H9 (cell line): Measurements from ENCODE around the gene STAMBPL1. TPM values are rescaled to one million over a fixed set of nuclear protein-coding genes. Genes with fewer than 3 reads are reported as not detected.

ENCODE experiments used
- DNase-seq: peaks from one replicate; pipeline ENCODE4 v3.0.0-alpha.2; 2017
- H2AFZ ChIP-seq: one replicate; pipeline ENCODE4 v1.6.1; 2013; ENCODE audit warnings: mild to moderate bottlenecking, low read length, control low read depth, moderate library complexity
- H2AK5ac ChIP-seq: 2 replicates; pipeline ENCODE4 v1.6.1; 2013; ENCODE audit warnings: low read length, control low read depth, mixed read lengths; ENCODE audit not compliant: insufficient read length
- H2BK120ac ChIP-seq: one replicate; pipeline ENCODE4 v1.6.1; 2013; ENCODE audit warnings: low read depth, mild to moderate bottlenecking, low read length, control low read depth, inconsistent platforms; ENCODE audit not compliant: poor library complexity, severe bottlenecking
- H2BK12ac ChIP-seq: 2 replicates; pipeline ENCODE4 v1.6.1; 2013; ENCODE audit warnings: low read length, control low read depth, mixed read lengths, low read depth; ENCODE audit not compliant: insufficient read length
- H2BK15ac ChIP-seq: 2 replicates; pipeline ENCODE4 v1.6.1; 2013; ENCODE audit warnings: low read depth, low read length, control low read depth
- H2BK20ac ChIP-seq: one replicate; pipeline ENCODE4 v1.6.1; 2013; ENCODE audit warnings: low read depth, mild to moderate bottlenecking, low read length, control low read depth, inconsistent platforms; ENCODE audit not compliant: poor library complexity, severe bottlenecking
- H2BK5ac ChIP-seq: 2 replicates; pipeline ENCODE4 v1.6.1; 2013; ENCODE audit warnings: low read length, control low read depth, mixed read lengths; ENCODE audit not compliant: insufficient read length
- H3K14ac ChIP-seq: 2 replicates; pipeline ENCODE4 v1.6.1; 2013; ENCODE audit warnings: low read length, control low read depth; ENCODE audit not compliant: insufficient read depth
- H3K18ac ChIP-seq: 2 replicates; pipeline ENCODE4 v1.6.1; 2013; ENCODE audit warnings: low read depth, mild to moderate bottlenecking, mixed read lengths, low read length, control low read depth; ENCODE audit not compliant: insufficient read length
- H3K23ac ChIP-seq: 2 replicates; pipeline ENCODE4 v1.6.1; 2013; ENCODE audit warnings: low read length, control low read depth, mixed read lengths, low read depth; ENCODE audit not compliant: insufficient read length
- H3K23me2 ChIP-seq: 2 replicates; pipeline ENCODE4 v1.6.1; 2013; ENCODE audit warnings: low read depth, mild to moderate bottlenecking, mixed read lengths, low read length, control low read depth; ENCODE audit not compliant: insufficient read length, poor library complexity, severe bottlenecking
- H3K27ac ChIP-seq: 2 replicates; pipeline ENCODE4 v1.5.1; 2013; ENCODE audit warnings: low read length, control low read depth, mixed read lengths, low read depth; ENCODE audit not compliant: insufficient read length
- H3K27me3 ChIP-seq: 2 replicates; pipeline ENCODE4 v1.6.1; 2013; ENCODE audit warnings: low read length, control low read depth, inconsistent platforms; ENCODE audit not compliant: insufficient read depth
- H3K4ac ChIP-seq: 2 replicates; pipeline ENCODE4 v1.6.1; 2013; ENCODE audit warnings: low read depth, mild to moderate bottlenecking, control low read depth, inconsistent platforms, low read length, moderate library complexity
- H3K4me1 ChIP-seq: 2 replicates; pipeline ENCODE4 v1.6.1; 2013; ENCODE audit warnings: low read length, control low read depth, inconsistent platforms; ENCODE audit not compliant: insufficient read depth
- H3K4me2 ChIP-seq: 2 replicates; pipeline ENCODE4 v1.6.1; 2013; ENCODE audit warnings: low read length, control low read depth, mixed read lengths; ENCODE audit not compliant: insufficient read length, insufficient read depth
- H3K56ac ChIP-seq: 2 replicates; pipeline ENCODE4 v1.6.1; 2013; ENCODE audit warnings: low read depth, mild to moderate bottlenecking, mixed read lengths, low read length, control low read depth; ENCODE audit not compliant: insufficient read length
- H3K79me1 ChIP-seq: 2 replicates; pipeline ENCODE4 v1.6.1; 2013; ENCODE audit warnings: low read depth, mild to moderate bottlenecking, moderate library complexity, low read length, control low read depth, inconsistent platforms; ENCODE audit not compliant: insufficient read depth, poor library complexity, severe bottlenecking
- H3K79me2 ChIP-seq: 2 replicates; pipeline ENCODE4 v1.6.1; 2013; ENCODE audit warnings: low read length, control low read depth, inconsistent platforms; ENCODE audit not compliant: insufficient read depth
- H3K9ac ChIP-seq: 2 replicates; pipeline ENCODE4 v1.6.1; 2013; ENCODE audit warnings: low read length, control low read depth, mixed read lengths; ENCODE audit not compliant: insufficient read length; ENCODE audit errors: extremely low read depth
- H3K9me3 ChIP-seq: one replicate; pipeline ENCODE4 v1.6.1; 2013; ENCODE audit warnings: low read depth, low read length, inconsistent platforms; ENCODE audit not compliant: control insufficient read depth
- H3T11ph ChIP-seq: one replicate; pipeline ENCODE4 v1.6.1; 2013; ENCODE audit warnings: mild to moderate bottlenecking, low read length, control low read depth, inconsistent platforms
- H4K20me1 ChIP-seq: one replicate; pipeline ENCODE4 v1.6.1; 2013; ENCODE audit not compliant: control insufficient read depth, insufficient read length, insufficient read depth
- H4K5ac ChIP-seq: 2 replicates; pipeline ENCODE4 v1.6.1; 2013; ENCODE audit warnings: low read depth, mild to moderate bottlenecking, mixed read lengths, low read length, control low read depth; ENCODE audit not compliant: insufficient read length
- H4K8ac ChIP-seq: replicated peaks from 2 replicates; pipeline ENCODE4 v1.6.1; 2013; ENCODE audit warnings: low read length, control low read depth, mixed read lengths, low read depth; ENCODE audit not compliant: insufficient read length
- H4K91ac ChIP-seq: 2 replicates; pipeline ENCODE4 v1.6.1; 2013; ENCODE audit warnings: low read depth, mild to moderate bottlenecking, moderate library complexity, mixed read lengths, low read length, control low read depth; ENCODE audit not compliant: insufficient read length
- H3K27ac Mint-ChIP-seq, 3 experiments: 2 replicates in 2 of 3; 3 replicates in 1 of 3; pipeline ENCODE4 v1.8.0; 2020 to 2021; ENCODE audit warnings: mixed read lengths in 3 of 3, mild to moderate bottlenecking in 1 of 3, moderate library complexity in 1 of 3
- H3K27me3 Mint-ChIP-seq: 2 replicates; pipeline ENCODE4 v1.8.0; 2021; ENCODE audit warnings: low read depth, mild to moderate bottlenecking, moderate library complexity, mixed read lengths
- H3K36me3 Mint-ChIP-seq, 3 experiments: 2 replicates in 2 of 3; 3 replicates in 1 of 3; pipeline ENCODE4 v1.8.0; 2020 to 2021; ENCODE audit warnings: low read depth in 3 of 3, mixed read lengths in 3 of 3; ENCODE audit not compliant: insufficient read depth in 1 of 3
- H3K4me1 Mint-ChIP-seq, 2 experiments: 2 replicates each; pipeline ENCODE4 v1.8.0; 2020; ENCODE audit warnings: mixed read lengths in 2 of 2
- H3K4me3 Mint-ChIP-seq, 2 experiments: 2 replicates in 1 of 2; 3 replicates in 1 of 2; pipeline ENCODE4 v1.8.0; 2020 to 2021; ENCODE audit warnings: mild to moderate bottlenecking in 2 of 2, mixed read lengths in 2 of 2, moderate library complexity in 1 of 2
- H3K9me3 Mint-ChIP-seq, 2 experiments: 2 replicates in 1 of 2; 3 replicates in 1 of 2; pipeline ENCODE4 v1.8.0; 2020; ENCODE audit warnings: mild to moderate bottlenecking in 2 of 2, mixed read lengths in 2 of 2, moderate library complexity in 1 of 2
- WGBS: extraction: QIAGEN DNeasy Blood & Tissue Kit; methylation state at CpG from one replicate; pipeline ENCODE4 v1.1.7; 2013; ENCODE audit warnings: missing lambda C conversion rate, low lambda C conversion rate, mixed read lengths; ENCODE audit not compliant: insufficient read length; ENCODE audit errors: extremely low coverage; 5-methylcytosine and 5-hydroxymethylcytosine counted together
- total RNA-seq: library from RNA; stranded (reverse); gene quantifications from 2 replicates; pipeline ENCODE4 v1.2.1, GENCODE V29; 2021
- TF ChIP-seq, protein P1 (sequence below): fragments of 200-600 bp; sonication (generic); conservative IDR thresholded peaks from 3 replicates; pipeline ENCODE4 v1.8.0; 2021; ENCODE audit warnings: antibody characterized with exemption, mild to moderate bottlenecking

Gene STAMBPL1
- total RNA-seq, 1 experiment from 2014 or later: 3.2 TPM

GRCh38 chr10:88946965-88947590 is 67.0 kb downstream of the STAMBPL1 start:
- Histone ChIP-seq H3K4ac (no peak overlapping the region), H4K20me1 (no peaks in the 10 kb centered on the region), H3K56ac (no peak overlapping the region)

More at GRCh38 chr10:88946965-88947590, 67.0 kb downstream of the STAMBPL1 start:
- H4K8ac ChIP-seq: no peak overlapping the region
- Mint-ChIP-seq H3K27ac (no peak overlapping the region), H3K4me1 (peaks cover 14 to 15% of the 10 kb centered on the region in 2 experiments), H3K9me3 (no peaks in the 10 kb centered on the region), H3K27me3 (no peaks in the 10 kb centered on the region), H3K36me3 (no peaks in the 10 kb centered on the region), H3K4me3 (no peak overlapping the region)
- no peak overlapping the region for H2AK5ac ChIP-seq
- H3K9ac ChIP-seq: no peak overlapping the region
- H2BK20ac ChIP-seq: no peak overlapping the region
- no peak overlapping the region for H2AFZ ChIP-seq
- H2BK12ac ChIP-seq: no peak overlapping the region
- H3K79me2 ChIP-seq: no peaks in the 10 kb centered on the region
- H3K4me1 ChIP-seq: peaks cover 3% of the 10 kb centered on the region; the same call in 1 of the 2 replicates
- no peaks in the 10 kb centered on the region for H3K23me2 ChIP-seq
- H3K27me3 ChIP-seq: no peaks in the 10 kb centered on the region
- H3K14ac ChIP-seq: no peak overlapping the region
- no peak overlapping the region for H3K18ac ChIP-seq
- H3K4me2 ChIP-seq: no peak overlapping the region
- H3K27ac ChIP-seq: no peak overlapping the region
- H2BK5ac ChIP-seq: no peak overlapping the region
- H3T11ph ChIP-seq: no peak overlapping the region
- WGBS: no CpG with 5 or more reads among the region's 6 CpGs
- no peak overlapping the region for H4K5ac ChIP-seq
- no peak overlapping the region for H4K91ac ChIP-seq
- H3K9me3 ChIP-seq: no peaks in the 10 kb centered on the region
- DNase-seq: no peak
- no peak overlapping the region for H2BK120ac ChIP-seq
- TF ChIP-seq, protein P1, sequence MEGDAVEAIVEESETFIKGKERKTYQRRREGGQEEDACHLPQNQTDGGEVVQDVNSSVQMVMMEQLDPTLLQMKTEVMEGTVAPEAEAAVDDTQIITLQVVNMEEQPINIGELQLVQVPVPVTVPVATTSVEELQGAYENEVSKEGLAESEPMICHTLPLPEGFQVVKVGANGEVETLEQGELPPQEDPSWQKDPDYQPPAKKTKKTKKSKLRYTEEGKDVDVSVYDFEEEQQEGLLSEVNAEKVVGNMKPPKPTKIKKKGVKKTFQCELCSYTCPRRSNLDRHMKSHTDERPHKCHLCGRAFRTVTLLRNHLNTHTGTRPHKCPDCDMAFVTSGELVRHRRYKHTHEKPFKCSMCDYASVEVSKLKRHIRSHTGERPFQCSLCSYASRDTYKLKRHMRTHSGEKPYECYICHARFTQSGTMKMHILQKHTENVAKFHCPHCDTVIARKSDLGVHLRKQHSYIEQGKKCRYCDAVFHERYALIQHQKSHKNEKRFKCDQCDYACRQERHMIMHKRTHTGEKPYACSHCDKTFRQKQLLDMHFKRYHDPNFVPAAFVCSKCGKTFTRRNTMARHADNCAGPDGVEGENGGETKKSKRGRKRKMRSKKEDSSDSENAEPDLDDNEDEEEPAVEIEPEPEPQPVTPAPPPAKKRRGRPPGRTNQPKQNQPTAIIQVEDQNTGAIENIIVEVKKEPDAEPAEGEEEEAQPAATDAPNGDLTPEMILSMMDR: no peak
- H3K79me1 ChIP-seq: no peaks in the 10 kb centered on the region
- no peak overlapping the region for H3K23ac ChIP-seq
- H2BK15ac ChIP-seq: no peak overlapping the region
